CD4-positive, CD25-positive, alpha-beta regulatory T cell (primary cell): ENCODE measurements around the gene SNIP1. TPM values are rescaled to one million over a fixed set of nuclear protein-coding genes. Genes with fewer than 3 reads are reported as not detected.
"Not testable (repeated sequence)": the region's sequence is repeated elsewhere in the genome, so short reads cannot be mapped to it uniquely, and the experiment has no call there.

Experiments
- ATAC-seq, 2 donors: fragments of 150-1000 bp; cut with Tn5 transposase; one replicate each; pipeline ENCODE4 v1.10.0; 2021; ENCODE audit warnings: low read depth in 2 of 2, moderate number of reproducible peaks in 2 of 2, moderate library complexity in 1 of 2
- DNase-seq, 3 donors: peaks; one replicate each; pipeline versions ENCODE4 v3.0.0 to v3.0.0-alpha.2; 2012 to 2022; ENCODE audit warnings: mixed read lengths in 1 of 3
- H3K27ac ChIP-seq: one replicate; pipeline ENCODE4 v1.7.0; 2013; ENCODE audit warnings: mild to moderate bottlenecking, low read length; ENCODE audit not compliant: insufficient read depth, poor library complexity, severe bottlenecking
- H3K27me3 ChIP-seq: one replicate; pipeline ENCODE4 v1.7.0; 2013; ENCODE audit warnings: low read length; ENCODE audit not compliant: control insufficient read depth, insufficient read depth
- H3K36me3 ChIP-seq: one replicate; pipeline ENCODE4 v1.7.0; 2013; ENCODE audit warnings: mild to moderate bottlenecking, low read length, moderate library complexity; ENCODE audit not compliant: control insufficient read depth, insufficient read depth
- H3K4me1 ChIP-seq: 2 replicates; pipeline ENCODE4 v1.7.0; 2013; ENCODE audit warnings: mild to moderate bottlenecking, low read length; ENCODE audit not compliant: insufficient read depth, control insufficient read depth, poor library complexity, severe bottlenecking
- H3K4me3 ChIP-seq: one replicate; pipeline ENCODE4 v1.7.0; 2013; ENCODE audit warnings: low read depth, mild to moderate bottlenecking, low read length, moderate library complexity
- H3K9me3 ChIP-seq, 2 experiments: 1 replicate in 1 of 2; 2 replicates in 1 of 2; pipeline ENCODE4 v1.7.0; 2013; ENCODE audit warnings: low read length in 2 of 2, mild to moderate bottlenecking in 1 of 2, moderate library complexity in 1 of 2; ENCODE audit not compliant: control insufficient read depth in 2 of 2
- H3K27ac Mint-ChIP-seq, 3 donors: one replicate each; pipeline ENCODE4 v1.8.0; 2020 to 2022; ENCODE audit warnings: mild to moderate bottlenecking in 3 of 3, mixed read lengths in 3 of 3, moderate library complexity in 2 of 3
- H3K27me3 Mint-ChIP-seq: one replicate; pipeline ENCODE4 v1.8.0; 2022; ENCODE audit warnings: mild to moderate bottlenecking, mixed read lengths
- H3K36me3 Mint-ChIP-seq: one replicate; pipeline ENCODE4 v1.8.0; 2020; ENCODE audit warnings: mixed read lengths
- H3K4me1 Mint-ChIP-seq, 4 donors: one replicate each; pipeline ENCODE4 v1.8.0; 2020 to 2022; ENCODE audit warnings: mixed read lengths in 4 of 4, mild to moderate bottlenecking in 1 of 4
- H3K4me3 Mint-ChIP-seq, 4 donors: one replicate each; pipeline ENCODE4 v1.8.0; 2020 to 2022; ENCODE audit warnings: mild to moderate bottlenecking in 4 of 4, mixed read lengths in 4 of 4, moderate library complexity in 3 of 4
- H3K9me3 Mint-ChIP-seq, 7 donors: one replicate each; pipeline ENCODE4 v1.8.0; 2020 to 2022; ENCODE audit warnings: mixed read lengths in 7 of 7, mild to moderate bottlenecking in 3 of 7, moderate library complexity in 2 of 7
- polyA plus RNA-seq, 4 donors: library from polyadenylated mRNA; unstranded; fragments of 300-500 nt; fragmentation: Illumina TruSeq; gene quantifications; one replicate each; pipeline ENCODE4 v1.2.3, GENCODE V29; 2021
- total RNA-seq: library from RNA; stranded (reverse); gene quantifications from one replicate; pipeline ENCODE4 v1.2.3, GENCODE V29; 2022

Gene SNIP1
- total and polyA plus RNA-seq, 5 donors from 2014 or later: 1.5 to 52.3 (median 5.2) TPM

DNA sequence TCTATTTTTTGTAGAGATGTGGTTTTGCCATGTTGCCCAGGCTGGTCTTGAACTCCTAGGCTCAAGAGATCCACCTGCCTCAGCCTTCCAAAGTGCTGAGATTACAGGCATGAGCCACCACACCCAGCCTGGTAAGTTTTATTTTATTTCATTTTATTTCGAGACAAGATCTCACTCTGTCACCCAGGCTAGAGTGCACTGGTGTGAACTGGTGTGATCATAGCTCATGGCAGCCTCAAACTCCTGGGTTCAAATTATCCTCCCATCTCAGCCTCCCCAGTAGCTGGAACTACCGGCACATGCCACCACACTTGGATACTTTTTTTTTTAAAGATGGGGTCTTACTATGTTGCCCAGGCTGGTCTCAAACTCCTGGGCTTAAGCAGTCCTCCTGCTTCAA is 51.3 kb downstream of the SNIP1 start:
- DNase-seq, H3K4me1 ChIP-seq, ATAC-seq, H3K9me3 ChIP-seq, H3K9me3 Mint-ChIP-seq, H3K27ac ChIP-seq, H3K4me3 ChIP-seq, H3K4me3 Mint-ChIP-seq, H3K27me3 Mint-ChIP-seq, H3K27me3 ChIP-seq: not testable (repeated sequence)
- Mint-ChIP-seq H3K27ac (peak overlapping the region in 1 of 3 donors; percentile 71), H3K4me1 (peaks cover 5 to 27% (median 19%) of the 10 kb centered on the region in 4 donors), H3K36me3 (peaks cover 34% of the 10 kb centered on the region)
- peaks cover 77% of the 10 kb centered on the region for H3K36me3 ChIP-seq

- Histone ChIP-seq H3K27me3 (no peaks in the 10 kb centered on the region), H3K4me1 (no peaks in the 10 kb centered on the region), H3K36me3 (peaks cover 73% of the 10 kb centered on the region), H3K4me3 (no peak overlapping the region), H3K27ac (no peak overlapping the region), H3K9me3 (no peaks in the 10 kb centered on the region)
- peaks cover 28% of the 10 kb centered on the region for H3K36me3 Mint-ChIP-seq
- no peaks in the 10 kb centered on the region for H3K27me3 Mint-ChIP-seq
- H3K4me3 Mint-ChIP-seq: no peak overlapping the region
- no peak overlapping the region for H3K27ac Mint-ChIP-seq
- H3K4me1 Mint-ChIP-seq: peaks cover 5 to 25% (median 18%) of the 10 kb centered on the region in 4 donors
- DNase-seq: no peak
- no peak for ATAC-seq
- no peaks in the 10 kb centered on the region for H3K9me3 Mint-ChIP-seq
Observed at GRCh38 chr1:37502104-37502503, 52.0 kb downstream of the SNIP1 start.

- no peak overlapping the region for H3K27ac Mint-ChIP-seq
- H3K36me3 ChIP-seq: peaks cover 73% of the 10 kb centered on the region
- no peak overlapping the region for H3K4me3 Mint-ChIP-seq
- H3K4me1 ChIP-seq: no peaks in the 10 kb centered on the region
- peaks cover 5 to 26% (median 19%) of the 10 kb centered on the region in 4 donors for H3K4me1 Mint-ChIP-seq
- H3K9me3 Mint-ChIP-seq: no peaks in the 10 kb centered on the region
- ATAC-seq: no peak
- H3K27ac ChIP-seq: no peak overlapping the region
- H3K36me3 Mint-ChIP-seq: peaks cover 28% of the 10 kb centered on the region
- no peaks in the 10 kb centered on the region for H3K27me3 ChIP-seq
- no peaks in the 10 kb centered on the region for H3K27me3 Mint-ChIP-seq
- no peak overlapping the region for H3K4me3 ChIP-seq
- DNase-seq: no peak
- no peaks in the 10 kb centered on the region for H3K9me3 ChIP-seq
Observed at GRCh38 chr1:37501661-37502060, 52.4 kb downstream of the SNIP1 start.

DNA sequence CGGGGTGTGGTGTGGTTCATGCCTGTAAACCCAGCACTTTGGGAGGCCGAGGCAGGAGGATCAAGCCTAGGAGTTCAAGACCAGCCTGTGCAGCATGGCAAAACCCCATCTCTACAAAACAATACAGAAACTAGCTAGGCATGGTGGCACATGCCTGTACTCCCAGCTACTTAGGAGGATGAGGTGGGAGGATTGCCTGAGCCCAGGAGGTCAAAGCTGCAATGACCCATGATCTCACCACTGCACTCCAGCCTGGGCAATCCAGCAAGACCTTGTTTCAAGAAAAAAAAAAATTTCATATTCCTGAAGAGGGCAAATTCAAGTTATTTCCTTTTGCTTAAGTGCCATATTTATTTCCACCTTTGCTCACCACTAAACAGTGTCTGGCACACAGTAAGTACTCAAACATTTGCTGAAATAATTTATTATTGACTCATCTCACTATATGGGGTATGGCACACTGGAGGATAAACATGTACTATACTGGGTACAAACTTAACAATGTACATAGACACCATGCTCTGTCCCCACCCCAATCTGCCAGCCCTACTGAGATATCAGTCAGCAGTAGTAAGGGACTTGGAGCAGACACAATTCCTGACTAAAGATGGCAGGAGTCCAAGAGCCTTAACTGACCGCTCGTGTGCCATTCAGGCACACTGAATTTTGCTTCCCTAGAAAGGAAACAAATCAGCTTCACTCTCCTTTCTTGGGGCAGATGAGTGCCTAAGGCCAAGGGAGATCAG is 55.0 kb downstream of the SNIP1 start:
- no peaks in the 10 kb centered on the region for H3K27me3 ChIP-seq
- H3K27ac ChIP-seq: no peak overlapping the region
- Mint-ChIP-seq H3K27me3 (no peaks in the 10 kb centered on the region), H3K9me3 (peaks cover 0 to 1% (median 0%) of the 10 kb centered on the region in 7 donors), H3K4me3 (no peak overlapping the region), H3K36me3 (peaks cover 25% of the 10 kb centered on the region), H3K27ac (peak overlapping the region in 1 of 3 donors; percentile 81), H3K4me1 (peaks cover 9 to 31% (median 20%) of the 10 kb centered on the region in 4 donors)
- no peaks in the 10 kb centered on the region for H3K9me3 ChIP-seq
- no peak for ATAC-seq
- DNase-seq: no peak
- H3K4me3 ChIP-seq: no peak overlapping the region
- H3K4me1 ChIP-seq: no peaks in the 10 kb centered on the region
- H3K36me3 ChIP-seq: peaks cover 71% of the 10 kb centered on the region

DNA sequence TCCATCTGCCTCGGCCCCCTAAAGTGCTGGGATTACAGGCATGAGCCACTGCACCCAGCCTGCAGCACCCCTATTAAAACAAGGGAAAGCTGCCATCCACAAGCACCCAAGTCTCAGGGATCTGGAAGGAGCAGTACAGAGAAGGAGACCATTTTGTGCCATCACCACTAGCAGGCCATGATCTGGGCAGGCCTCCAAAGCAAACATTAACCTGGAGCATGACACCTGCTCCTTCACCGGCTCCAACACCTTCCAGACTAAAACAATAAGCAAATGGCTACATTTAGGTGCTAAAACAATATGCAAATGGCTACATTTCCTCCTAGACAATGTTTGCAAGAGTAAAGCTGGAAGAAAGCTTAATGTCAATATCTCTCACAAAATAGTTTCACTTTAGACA is 56.3 kb downstream of the SNIP1 start:
- Histone ChIP-seq H3K9me3 (no peaks in the 10 kb centered on the region), H3K27me3 (no peaks in the 10 kb centered on the region), H3K27ac (no peak overlapping the region), H3K36me3 (peaks cover 72% of the 10 kb centered on the region), H3K4me1 (no peaks in the 10 kb centered on the region), H3K4me3 (no peak overlapping the region)
- Mint-ChIP-seq H3K27ac (no peak overlapping the region), H3K9me3 (peaks cover 0 to 1% (median 0%) of the 10 kb centered on the region in 7 donors), H3K36me3 (peaks cover 37% of the 10 kb centered on the region), H3K27me3 (no peaks in the 10 kb centered on the region), H3K4me3 (no peak overlapping the region), H3K4me1 (peaks cover 13 to 43% (median 21%) of the 10 kb centered on the region in 4 donors)
- DNase-seq (no peak), ATAC-seq (no peak)

GRCh38 chr1:37495875-37496274 is 58.2 kb downstream of the SNIP1 start:
- Mint-ChIP-seq H3K27me3 (no peaks in the 10 kb centered on the region), H3K9me3 (peaks cover 0 to 1% (median 0%) of the 10 kb centered on the region in 7 donors), H3K4me3 (no peak overlapping the region), H3K4me1 (peaks cover 11 to 35% (median 17%) of the 10 kb centered on the region in 4 donors), H3K27ac (peak overlapping the region in 2 of 3 donors; percentile 51 to 54), H3K36me3 (peaks cover 28% of the 10 kb centered on the region)
- DNase-seq: no peak
- Histone ChIP-seq H3K36me3 (peaks cover 66% of the 10 kb centered on the region), H3K27me3 (no peaks in the 10 kb centered on the region), H3K4me1 (no peaks in the 10 kb centered on the region), H3K9me3 (no peaks in the 10 kb centered on the region), H3K4me3 (no peak overlapping the region), H3K27ac (no peak overlapping the region)
- ATAC-seq: no peak

GRCh38 chr1:37493336-37494098 is 60.6 kb downstream of the SNIP1 start:
- Mint-ChIP-seq H3K4me3 (no peak overlapping the region), H3K27ac (peak overlapping the region in 2 of 3 donors; percentile 16 to 42), H3K36me3 (peaks cover 27% of the 10 kb centered on the region), H3K9me3 (peaks cover 0 to 1% (median 0%) of the 10 kb centered on the region in 7 donors), H3K27me3 (no peaks in the 10 kb centered on the region), H3K4me1 (peaks cover 6 to 29% (median 12%) of the 10 kb centered on the region in 4 donors)
- ATAC-seq: no peak
- DNase-seq: no peak
- Histone ChIP-seq H3K4me1 (no peaks in the 10 kb centered on the region), H3K4me3 (no peak overlapping the region), H3K36me3 (peaks cover 66% of the 10 kb centered on the region), H3K9me3 (no peaks in the 10 kb centered on the region), H3K27me3 (no peaks in the 10 kb centered on the region), H3K27ac (no peak overlapping the region)
